ENCODE data around the gene CCDC142. TPM values are rescaled to one million over a fixed set of nuclear protein-coding genes. Genes with fewer than 3 reads are reported as not detected.

The CCDC142 gene
- total and polyA plus RNA-seq, 9 of the 15 experiments (the other 6 are each of a cell fraction or from before 2014, with no cell fraction given), result 0.55 to 11.7 (median 7.2) TPM

GRCh38 chr2:74532222-74532621 is 49.4 kb upstream of the CCDC142 start (continued):
- TF ChIP-seq REST (IDR thresholded peaks at IDR 0.05; ENCODE audit: borderline replicate concordance) (peak; percentile 71), REST (CRISPR knock-in tag; IDR thresholded peaks at IDR 0.05; ENCODE audit: low read depth) (no peak), ZNF316 (IDR thresholded peaks at IDR 0.05) (peak; percentile 77), NFRKB (IDR thresholded peaks at IDR 0.05; ENCODE audit: low read depth) (no peak), RBM25 (IDR thresholded peaks at IDR 0.05; ENCODE audit: low read depth, low read length, severe bottlenecking) (no peak), RBM17 (IDR thresholded peaks at IDR 0.05; ENCODE audit: borderline replicate concordance, low read depth, low read length) (no peak), BACH1 (tag; IDR thresholded peaks at IDR 0.05) (no peak), FOXA3 (CRISPR knock-in tag; conservative IDR thresholded peaks at IDR 0.05 in 1 of 2, IDR thresholded peaks at IDR 0.05 in 1 of 2) (peak in 1 of 2 experiments; percentile 42; a peak in 1 of 4 replicates), ZBTB7A (IDR thresholded peaks at IDR 0.05; ENCODE audit: borderline replicate concordance, control insufficient read depth, low read depth, low read length) (no peak), KAT7 (CRISPR knock-in tag; IDR thresholded peaks at IDR 0.05; ENCODE audit: borderline replicate concordance) (0 out of 2 replicates have a peak, but pooled peaks have one; percentile 36), TAF9B (IDR thresholded peaks at IDR 0.05; ENCODE audit: partially characterized antibody) (no peak)

Data from K562 (cell line).